Spleen (tissue), 11 donors: ENCODE results near the gene SPEN. TPM values are rescaled to one million over a fixed set of nuclear protein-coding genes. Genes with fewer than 3 reads are reported as not detected.
A peak's percentile ranks its signal among the peaks of the same experiment; 100 is the strongest.

Source experiments
- DNase-seq: peaks from one replicate; pipeline ENCODE4 v3.0.0-alpha.2; 2020
- H3K27ac ChIP-seq, 8 donors: fragments of 200-600 bp; sonication (generic) in 7 of 8; 1 replicate in 4 of 8; 2 replicates in 4 of 8; pipeline versions ENCODE4 v1.5.0 to v1.8.0; 2016 to 2021; ENCODE audit warnings: inconsistent platforms in 4 of 8, mild to moderate bottlenecking in 4 of 8, moderate library complexity in 1 of 8
- H3K27me3 ChIP-seq, 7 donors: fragments of 200-600 bp; sonication (generic) in 6 of 7; replicated peaks in 1 of 7; 1 replicate in 4 of 7; 2 replicates in 3 of 7; pipeline versions ENCODE4 v1.5.0 to v1.8.0; 2016 to 2021; ENCODE audit warnings: inconsistent platforms in 3 of 7, mild to moderate bottlenecking in 1 of 7
- H3K36me3 ChIP-seq, 6 donors: fragments of 200-600 bp; sonication (generic) in 5 of 6; 1 replicate in 4 of 6; 2 replicates in 2 of 6; pipeline versions ENCODE4 v1.5.0 to v1.8.0; 2016 to 2021; ENCODE audit warnings: inconsistent platforms in 2 of 6
- H3K4me1 ChIP-seq, 6 donors: fragments of 200-600 bp; sonication (generic) in 5 of 6; 1 replicate in 3 of 6; 2 replicates in 3 of 6; pipeline versions ENCODE4 v1.5.0 to v1.8.0; 2016 to 2021; ENCODE audit warnings: inconsistent platforms in 3 of 6
- H3K4me3 ChIP-seq, 8 donors: fragments of 200-600 bp; sonication (generic) in 7 of 8; 1 replicate in 4 of 8; 2 replicates in 4 of 8; pipeline versions ENCODE4 v1.5.0 to v1.8.0; 2016 to 2021; ENCODE audit warnings: inconsistent platforms in 4 of 8, mild to moderate bottlenecking in 4 of 8, moderate library complexity in 2 of 8
- H3K9me3 ChIP-seq, 8 donors: fragments of 200-600 bp; sonication (generic) in 7 of 8; 1 replicate in 4 of 8; 2 replicates in 4 of 8; pipeline versions ENCODE4 v1.5.0 to v1.8.0; 2016 to 2021; ENCODE audit warnings: inconsistent platforms in 4 of 8
- POLR2A ChIP-seq, 3 donors: fragments of 450-650 bp; IDR thresholded peaks; one replicate each; pipeline ENCODE4 v1.5.1; 2017; ENCODE audit warnings: antibody characterized with exemption in 3 of 3, mild to moderate bottlenecking in 1 of 3
- POLR2AphosphoS5 ChIP-seq, 3 donors: sonication (generic); formaldehyde crosslinking; IDR thresholded peaks; one replicate each; pipeline ENCODE4 v1.5.1; 2017; ENCODE audit warnings: antibody characterized with exemption in 3 of 3
- WGBS, 5 donors: extraction: QIAGEN DNeasy Blood & Tissue Kit in 3 of 5; methylation state at CpG; one replicate each; pipeline versions ENCODE4 v1.1.5 to v1.1.7; 2013 to 2018; 5-methylcytosine and 5-hydroxymethylcytosine counted together
- intact Hi-C: fragments of 100-400 bp; cut with DNase I; formaldehyde crosslinking; loops from one replicate; pipeline ENCODE4 v1.15.0; 2023; ENCODE audit warnings: low total_unique reads
- polyA plus RNA-seq, 3 donors: library from polyadenylated mRNA; stranded (reverse); fragments of 200-250 nt; gene quantifications; one replicate each; pipeline ENCODE4 v1.2.1, GENCODE V29; 2013
- total RNA-seq, 7 donors: library from RNA; depleted of rRNA in 3 of 7; stranded (reverse); fragments of >200 nt in 3 of 7; fragmentation: NEBNext Ultra II Directional in 4 of 7; extraction: Animal tissue kit (Norgen Biotek cat#: 25700) in 4 of 7; gene quantifications; one replicate each; pipeline versions ENCODE4 v1.1.0 to v1.2.1, GENCODE V29; 2016 to 2021
- TF ChIP-seq, protein P1 (sequence below), 11 experiments: fragments of 200-600 bp in 7 of 11; fragments of 450-650 bp in 4 of 11; sonication (generic) in 4 of 11; IDR thresholded peaks in 8 of 11; conservative IDR thresholded peaks in 3 of 11; 1 replicate in 7 of 11; 2 replicates in 4 of 11; pipeline versions ENCODE4 v1.4.0 to v1.8.0; 2016 to 2021; ENCODE audit warnings: antibody characterized with exemption in 11 of 11, inconsistent platforms in 4 of 11, mild to moderate bottlenecking in 1 of 11
- donor health status: healthy with polysubstance abuse.
- donor health status: DM: no; HTN: no; CAD: no; lungs with moderate emphysema.
- donor health status: DM: no; HTN: no; CAD: no.
- donor health status: Bipolar disorder and iron deficiency.
- donor health status: healthy.
- donor health status: DM: no; HTN: no; CAD: no.
- donor health status: DM: yes; HTN: yes; CAD: no.

The SPEN gene
- total and polyA plus RNA-seq, 10 donors, result 8.0 to 75.9 (median 58.4) TPM

GRCh38 chr1:15881961-15882360 lies 34.5 kb downstream of the SPEN start:
- TF ChIP-seq POLR2A (IDR thresholded peaks at IDR 0.05) (no peak), POLR2AphosphoS5 (IDR thresholded peaks at IDR 0.05) (no peak)
- TF ChIP-seq, protein P1, sequence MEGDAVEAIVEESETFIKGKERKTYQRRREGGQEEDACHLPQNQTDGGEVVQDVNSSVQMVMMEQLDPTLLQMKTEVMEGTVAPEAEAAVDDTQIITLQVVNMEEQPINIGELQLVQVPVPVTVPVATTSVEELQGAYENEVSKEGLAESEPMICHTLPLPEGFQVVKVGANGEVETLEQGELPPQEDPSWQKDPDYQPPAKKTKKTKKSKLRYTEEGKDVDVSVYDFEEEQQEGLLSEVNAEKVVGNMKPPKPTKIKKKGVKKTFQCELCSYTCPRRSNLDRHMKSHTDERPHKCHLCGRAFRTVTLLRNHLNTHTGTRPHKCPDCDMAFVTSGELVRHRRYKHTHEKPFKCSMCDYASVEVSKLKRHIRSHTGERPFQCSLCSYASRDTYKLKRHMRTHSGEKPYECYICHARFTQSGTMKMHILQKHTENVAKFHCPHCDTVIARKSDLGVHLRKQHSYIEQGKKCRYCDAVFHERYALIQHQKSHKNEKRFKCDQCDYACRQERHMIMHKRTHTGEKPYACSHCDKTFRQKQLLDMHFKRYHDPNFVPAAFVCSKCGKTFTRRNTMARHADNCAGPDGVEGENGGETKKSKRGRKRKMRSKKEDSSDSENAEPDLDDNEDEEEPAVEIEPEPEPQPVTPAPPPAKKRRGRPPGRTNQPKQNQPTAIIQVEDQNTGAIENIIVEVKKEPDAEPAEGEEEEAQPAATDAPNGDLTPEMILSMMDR (IDR thresholded peaks at IDR 0.05 in 8 of 11, conservative IDR thresholded peaks at IDR 0.05 in 3 of 11), result no peak
- intact Hi-C loops, result no loop called here
- Histone ChIP-seq H3K9me3 (no peaks in the 10 kb centered on the region), H3K36me3 (peaks cover 0 to 31% (median 2%) of the 10 kb centered on the region in 6 donors), H3K4me3 (no peak overlapping the region), H3K27me3 (no peaks in the 10 kb centered on the region), H3K4me1 (peaks cover 16 to 98% (median 63%) of the 10 kb centered on the region in 6 donors), H3K27ac (no peak overlapping the region)
- 79 to 92% (median 85%) methylated on average over 5 of the region's 5 CpGs for WGBS, 5 donors
- DNase-seq, result no peak

DNA sequence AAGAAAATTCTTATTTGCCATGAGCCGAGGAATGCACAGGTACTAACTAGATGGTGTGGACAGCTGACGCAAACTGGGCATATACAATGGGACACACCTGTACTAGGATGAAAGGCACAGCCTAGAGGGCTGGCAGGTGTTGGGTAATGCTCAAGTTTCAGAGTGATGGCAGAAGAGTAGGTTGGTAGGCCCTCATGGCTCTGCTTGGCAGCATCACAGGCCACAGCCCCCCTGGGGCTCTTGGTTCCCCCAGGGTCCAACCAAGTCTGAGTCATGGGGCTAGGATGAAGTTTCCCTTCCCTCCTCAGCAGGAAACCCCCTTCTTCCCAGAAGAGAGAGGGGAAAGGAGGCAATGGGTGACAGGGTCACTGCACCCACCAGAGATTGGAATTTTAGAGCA lies 35.2 kb downstream of the SPEN start:
- Histone ChIP-seq H3K9me3 (no peaks in the 10 kb centered on the region), H3K27ac (peak overlapping the region in 5 of 8 donors; percentile 15 to 47 (median 38)), H3K4me1 (peaks cover 21 to 98% (median 70%) of the 10 kb centered on the region in 6 donors), H3K4me3 (no peak overlapping the region), H3K36me3 (peaks cover 0 to 24% (median 2%) of the 10 kb centered on the region in 6 donors), H3K27me3 (no peaks in the 10 kb centered on the region)
- TF ChIP-seq POLR2A (IDR thresholded peaks at IDR 0.05), result no peak
- no peak for TF ChIP-seq POLR2AphosphoS5 (IDR thresholded peaks at IDR 0.05)
- TF ChIP-seq, protein P1 (IDR thresholded peaks at IDR 0.05 in 8 of 11, conservative IDR thresholded peaks at IDR 0.05 in 3 of 11), result no peak
- 73 to 100% (median 93%) methylated on average over 2 of the region's 2 CpGs for WGBS, 5 donors
- intact Hi-C loops, result no loop called here
- DNase-seq, result no peak

GRCh38 chr1:15883326-15883725 lies 35.8 kb downstream of the SPEN start:
- Histone ChIP-seq H3K4me3 (no peak overlapping the region), H3K27ac (peak overlapping the region in 6 of 8 donors; percentile 15 to 47 (median 36)), H3K27me3 (no peaks in the 10 kb centered on the region), H3K4me1 (peaks cover 21 to 98% (median 73%) of the 10 kb centered on the region in 6 donors), H3K36me3 (peaks cover 0 to 19% (median 2%) of the 10 kb centered on the region in 6 donors), H3K9me3 (no peaks in the 10 kb centered on the region)
- intact Hi-C loops, result no loop called here
- no peak for DNase-seq
- TF ChIP-seq, protein P1 (IDR thresholded peaks at IDR 0.05 in 8 of 11, conservative IDR thresholded peaks at IDR 0.05 in 3 of 11), result no peak
- TF ChIP-seq POLR2AphosphoS5 (IDR thresholded peaks at IDR 0.05), result no peak
- WGBS, 5 donors, result 63 to 81% (median 70%) methylated on average over 6 of the region's 6 CpGs

GRCh38 chr1:15884477-15884876 lies 37.0 kb downstream of the SPEN start:
- TF ChIP-seq, protein P1 (IDR thresholded peaks at IDR 0.05 in 8 of 11, conservative IDR thresholded peaks at IDR 0.05 in 3 of 11), result no peak
- TF ChIP-seq POLR2A (IDR thresholded peaks at IDR 0.05) (no peak), POLR2AphosphoS5 (IDR thresholded peaks at IDR 0.05) (no peak)
- intact Hi-C loops, result no loop called here
- WGBS, 5 donors, result 53 to 86% (median 69%) methylated on average over 4 of the region's 4 CpGs
- DNase-seq, result no peak
- no peaks in the 10 kb centered on the region for H3K9me3 ChIP-seq
- H3K27me3 ChIP-seq, result no peaks in the 10 kb centered on the region
- no peak overlapping the region for H3K4me3 ChIP-seq
- H3K27ac ChIP-seq, result peak overlapping the region in 6 of 8 donors; percentile 83 to 87 (median 86)
- peaks cover 21 to 97% (median 69%) of the 10 kb centered on the region in 6 donors for H3K4me1 ChIP-seq
- peaks cover 0 to 19% (median under 1%) of the 10 kb centered on the region in 6 donors for H3K36me3 ChIP-seq
